Body of pancreas (tissue), 4 donors: ENCODE data around the gene SFXN5.

Experiments used
- POLR2A ChIP-seq, 3 donors: fragments of 450-650 bp; IDR thresholded peaks; one replicate each; pipeline ENCODE4 v1.6.1; 2016; ENCODE audit warnings: antibody characterized with exemption in 3 of 3, mild to moderate bottlenecking in 2 of 3
- TF ChIP-seq, protein P1 (sequence below), 7 experiments: fragments of 450-650 bp in 4 of 7; fragments of 200-600 bp in 3 of 7; sonication (generic) in 3 of 7; IDR thresholded peaks; one replicate each; pipeline ENCODE4 v1.5.1; 2016 to 2019; ENCODE audit warnings: antibody characterized with exemption in 7 of 7

DNA sequence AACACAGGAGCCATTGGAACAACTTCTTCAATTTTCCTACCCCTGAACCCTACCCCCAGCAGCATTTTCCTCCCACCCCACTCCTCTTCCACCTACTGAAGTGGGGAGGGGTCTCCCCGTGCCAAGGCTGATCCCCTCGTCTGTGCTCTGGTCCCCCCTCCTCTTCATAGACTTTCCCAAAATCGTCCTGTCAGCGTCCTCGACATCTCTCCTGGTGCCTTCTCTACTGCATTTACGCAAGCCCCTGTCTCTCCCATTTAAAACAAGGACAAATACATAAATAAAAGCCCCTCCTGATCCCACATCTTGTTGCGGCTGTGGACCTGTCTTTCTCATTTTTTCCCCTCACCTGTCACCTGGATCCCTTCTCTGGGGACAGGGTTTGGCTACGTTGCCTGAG, 112.0 kb downstream of the SFXN5 start:
- TF ChIP-seq, protein P1, sequence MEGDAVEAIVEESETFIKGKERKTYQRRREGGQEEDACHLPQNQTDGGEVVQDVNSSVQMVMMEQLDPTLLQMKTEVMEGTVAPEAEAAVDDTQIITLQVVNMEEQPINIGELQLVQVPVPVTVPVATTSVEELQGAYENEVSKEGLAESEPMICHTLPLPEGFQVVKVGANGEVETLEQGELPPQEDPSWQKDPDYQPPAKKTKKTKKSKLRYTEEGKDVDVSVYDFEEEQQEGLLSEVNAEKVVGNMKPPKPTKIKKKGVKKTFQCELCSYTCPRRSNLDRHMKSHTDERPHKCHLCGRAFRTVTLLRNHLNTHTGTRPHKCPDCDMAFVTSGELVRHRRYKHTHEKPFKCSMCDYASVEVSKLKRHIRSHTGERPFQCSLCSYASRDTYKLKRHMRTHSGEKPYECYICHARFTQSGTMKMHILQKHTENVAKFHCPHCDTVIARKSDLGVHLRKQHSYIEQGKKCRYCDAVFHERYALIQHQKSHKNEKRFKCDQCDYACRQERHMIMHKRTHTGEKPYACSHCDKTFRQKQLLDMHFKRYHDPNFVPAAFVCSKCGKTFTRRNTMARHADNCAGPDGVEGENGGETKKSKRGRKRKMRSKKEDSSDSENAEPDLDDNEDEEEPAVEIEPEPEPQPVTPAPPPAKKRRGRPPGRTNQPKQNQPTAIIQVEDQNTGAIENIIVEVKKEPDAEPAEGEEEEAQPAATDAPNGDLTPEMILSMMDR (IDR thresholded peaks at IDR 0.05): no peak
- TF ChIP-seq POLR2A (IDR thresholded peaks at IDR 0.05): no peak
